Measurements from ENCODE around the gene MYO5A.

- TF ChIP-seq CTCF (IDR thresholded peaks at IDR 0.05), result no peak
- no peak for TF ChIP-seq POLR2A (IDR thresholded peaks at IDR 0.05)
- TF ChIP-seq POLR2AphosphoS5 (IDR thresholded peaks at IDR 0.05), result peak in 1 of 3 donors; percentile 8
- no peak for TF ChIP-seq EP300 (IDR thresholded peaks at IDR 0.05; ENCODE audit: low read depth)
Measured at GRCh38 chr15:52546031-52546751, 17.5 kb upstream of the MYO5A start.

Data from transverse colon (tissue), 4 donors.